Frontal cortex (tissue), 4 donors: ENCODE data around the gene PRSS21. TPM values are rescaled to one million over a fixed set of nuclear protein-coding genes. Genes with fewer than 3 reads are reported as not detected.

Experiments
- DNase-seq, 2 donors: peaks; one replicate each; pipeline ENCODE4 v3.0.0; 2012; ENCODE audit warnings: low spot score in 2 of 2
- FAIRE-seq: peaks from 2 replicates; lab custom pipeline; 2012; peaks lifted over from hg19 to GRCh38; lab: Jason Lieb, UNC
- total RNA-seq: library from RNA; depleted of rRNA; stranded (reverse); fragments of >200 nt; gene quantifications from one replicate; pipeline ENCODE4 v1.2.3, GENCODE V29; 2014
- donor health status: control.
- donor health status: control.
- donor health status: control.

The PRSS21 gene
- total RNA-seq, 1 donor from 2014 or later = not detected

DNA sequence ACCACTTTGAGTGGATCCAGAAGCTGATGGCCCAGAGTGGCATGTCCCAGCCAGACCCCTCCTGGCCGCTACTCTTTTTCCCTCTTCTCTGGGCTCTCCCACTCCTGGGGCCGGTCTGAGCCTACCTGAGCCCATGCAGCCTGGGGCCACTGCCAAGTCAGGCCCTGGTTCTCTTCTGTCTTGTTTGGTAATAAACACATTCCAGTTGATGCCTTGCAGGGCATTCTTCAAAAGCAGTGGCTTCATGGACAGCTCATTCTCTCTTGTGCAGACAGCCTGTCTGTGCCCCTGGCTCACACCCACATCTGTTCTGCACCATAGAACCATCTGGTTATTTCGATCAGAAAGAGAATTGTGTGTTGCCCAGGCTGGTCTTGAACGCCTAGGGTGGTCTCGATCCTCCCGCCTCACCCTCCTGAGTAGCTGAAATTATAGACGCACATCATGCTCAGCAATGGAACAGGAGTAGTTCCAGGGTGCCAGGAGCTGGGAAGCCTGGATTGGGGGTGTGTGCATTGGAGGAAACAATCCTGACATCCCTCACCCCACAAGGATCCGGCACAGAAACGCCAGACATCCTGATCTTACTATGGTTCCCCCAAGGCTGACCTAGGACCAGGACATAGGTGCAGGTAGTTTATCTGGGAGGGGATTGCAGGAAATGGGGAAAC lies 4.6 kb downstream of the PRSS21 start:
- no peak for DNase-seq
- no peak for FAIRE-seq

GRCh38 chr16:2822158-2822495 lies 5.1 kb downstream of the PRSS21 start:
- FAIRE-seq = no peak
- DNase-seq = no peak

DNA sequence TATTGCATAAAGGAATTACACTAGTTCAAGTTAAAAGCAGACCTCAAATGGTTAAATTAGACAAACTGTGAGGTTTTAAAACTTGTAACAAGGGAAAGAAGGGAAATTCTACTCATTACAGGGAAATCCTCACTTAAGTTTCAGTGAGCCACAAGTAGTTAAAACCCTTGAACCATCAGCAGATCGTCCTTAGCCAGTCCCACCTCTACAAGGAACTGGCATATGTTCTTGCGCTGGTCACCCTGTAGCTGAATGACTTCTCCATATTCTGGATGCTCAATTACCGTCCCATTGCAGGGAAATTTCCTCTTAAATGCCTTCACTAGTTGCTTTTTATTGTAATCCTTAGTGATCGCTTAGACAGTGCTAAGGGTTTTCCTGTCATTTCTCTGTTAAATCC lies 5.5 kb downstream of the PRSS21 start:
- DNase-seq = no peak
- no peak for FAIRE-seq

DNA sequence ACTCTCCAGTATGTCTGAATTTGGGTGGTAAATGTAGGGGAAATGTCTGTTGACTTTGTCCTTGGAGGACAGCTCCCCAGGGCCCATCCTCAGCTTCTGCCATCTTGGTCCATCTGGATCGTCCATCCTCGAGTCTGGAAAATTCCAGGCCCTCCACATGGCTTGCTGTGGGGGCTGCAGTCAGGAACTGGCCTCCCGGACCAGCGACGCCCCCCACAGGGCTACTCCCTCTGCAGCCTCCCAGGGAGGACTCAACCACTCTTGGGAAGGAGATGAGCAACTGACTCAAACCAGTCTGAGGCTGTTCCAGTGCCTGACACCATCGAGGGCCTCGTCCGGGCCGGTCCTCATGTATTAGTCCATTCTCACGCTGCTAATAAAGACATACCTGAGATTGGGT lies 7.6 kb downstream of the PRSS21 start:
- no peak for DNase-seq
- FAIRE-seq = no peak

DNA sequence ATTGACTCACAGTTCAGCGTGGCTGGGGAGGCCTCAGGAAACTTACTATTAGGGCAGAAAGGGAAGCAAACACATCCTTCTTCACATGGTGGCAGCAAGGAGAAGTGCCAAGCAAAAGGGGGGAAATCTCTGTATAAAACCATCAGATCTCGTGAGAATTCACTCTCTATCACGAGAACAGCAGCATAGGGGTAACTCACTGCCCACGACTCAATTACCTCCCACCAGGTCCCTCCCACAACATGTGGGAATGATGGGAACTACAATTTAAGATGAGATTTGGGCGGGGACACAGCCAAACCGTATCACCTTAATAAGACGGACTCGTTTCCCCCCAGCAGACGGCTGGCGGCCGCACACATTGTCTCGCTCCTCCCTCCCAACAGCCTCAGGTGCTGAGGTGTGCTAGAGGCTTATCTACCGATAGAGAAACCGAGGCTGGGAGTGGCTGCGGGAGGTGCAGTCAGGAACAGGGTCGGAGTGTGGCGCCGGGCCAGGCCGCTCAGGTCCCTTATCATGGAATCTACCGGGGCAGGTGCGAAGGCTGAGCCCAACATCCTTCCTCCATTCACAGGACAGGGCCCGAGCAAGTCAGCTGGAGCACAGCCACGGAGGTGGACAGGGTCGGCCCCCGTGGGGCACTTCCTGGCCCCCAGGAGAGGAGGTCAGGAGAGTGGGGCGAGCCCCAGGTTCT lies 8.2 kb downstream of the PRSS21 start:
- no peak for FAIRE-seq
- DNase-seq = no peak

DNA sequence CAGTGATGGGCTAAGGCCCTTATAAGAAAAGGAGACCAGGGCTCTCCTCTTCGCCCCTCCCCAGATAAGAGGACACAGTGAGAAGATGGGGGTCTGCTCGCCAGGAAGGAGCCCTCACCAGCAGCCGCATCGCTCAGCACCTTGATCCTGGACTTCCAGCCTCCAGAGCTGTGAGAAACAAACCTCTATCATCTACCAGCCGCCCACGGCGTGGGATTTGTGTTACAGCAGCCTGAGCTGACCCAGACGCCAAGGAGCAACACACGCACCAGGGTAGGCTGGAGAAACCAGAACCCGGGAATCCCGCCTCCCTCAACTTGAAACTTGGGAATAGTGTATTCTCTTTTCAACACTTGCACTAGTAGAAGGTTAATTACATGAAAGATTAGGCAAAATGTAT lies 8.9 kb downstream of the PRSS21 start:
- DNase-seq (no peak), FAIRE-seq (no peak)

- no peak for FAIRE-seq
- no peak for DNase-seq
Measured at GRCh38 chr16:2826591-2827373, 9.7 kb downstream of the PRSS21 start.

- no peak for DNase-seq
- no peak for FAIRE-seq
Measured at GRCh38 chr16:2827374-2827791, 10.3 kb downstream of the PRSS21 start.

- DNase-seq = no peak
- no peak for FAIRE-seq
Measured at GRCh38 chr16:2827831-2828520, 10.9 kb downstream of the PRSS21 start.

DNA sequence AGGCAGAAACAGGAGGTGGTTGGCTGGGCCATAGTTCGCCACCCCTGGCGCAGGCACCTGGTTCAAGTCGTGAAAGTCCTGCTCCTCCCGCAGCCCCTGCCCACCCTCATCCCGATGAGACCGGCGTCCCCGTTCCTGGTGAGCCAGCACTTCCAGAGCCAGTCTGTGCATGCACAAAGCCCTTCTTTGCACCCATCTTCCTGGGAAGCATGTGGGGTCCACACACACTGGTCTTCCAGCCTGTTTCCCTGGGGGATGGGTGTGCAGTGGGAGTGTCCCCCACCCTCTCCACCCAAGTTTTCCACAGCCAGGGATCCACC lies 11.4 kb downstream of the PRSS21 start:
- FAIRE-seq (no peak), DNase-seq (no peak)

- FAIRE-seq (no peak), DNase-seq (no peak)
Measured at GRCh38 chr16:2828876-2829430, 11.9 kb downstream of the PRSS21 start.

GRCh38 chr16:2829501-2830354 lies 12.7 kb downstream of the PRSS21 start, which contains the start of gene ZG16B:
Gene ZG16B (plus strand): TSS chr16:2830303. CDS start chr16:2830442, 139 bp downstream.
- FAIRE-seq (no peak), DNase-seq (no peak)

DNA sequence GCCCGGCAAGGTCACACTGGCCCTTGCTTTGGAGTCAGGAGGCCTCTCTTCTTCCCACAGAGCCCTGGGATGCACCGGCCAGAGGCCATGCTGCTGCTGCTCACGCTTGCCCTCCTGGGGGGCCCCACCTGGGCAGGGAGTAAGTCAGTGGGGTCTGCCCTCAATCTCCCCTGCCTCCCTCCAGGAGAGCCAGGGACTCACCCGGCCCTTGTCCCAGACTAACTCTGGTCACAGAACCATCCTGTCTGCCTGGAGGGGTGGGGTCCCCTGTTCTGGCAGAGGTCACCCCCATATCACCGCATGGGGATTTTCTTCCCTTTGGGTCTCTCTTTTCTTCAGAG lies 13.3 kb downstream of the PRSS21 start:
- no peak for FAIRE-seq
- DNase-seq = no peak

DNA sequence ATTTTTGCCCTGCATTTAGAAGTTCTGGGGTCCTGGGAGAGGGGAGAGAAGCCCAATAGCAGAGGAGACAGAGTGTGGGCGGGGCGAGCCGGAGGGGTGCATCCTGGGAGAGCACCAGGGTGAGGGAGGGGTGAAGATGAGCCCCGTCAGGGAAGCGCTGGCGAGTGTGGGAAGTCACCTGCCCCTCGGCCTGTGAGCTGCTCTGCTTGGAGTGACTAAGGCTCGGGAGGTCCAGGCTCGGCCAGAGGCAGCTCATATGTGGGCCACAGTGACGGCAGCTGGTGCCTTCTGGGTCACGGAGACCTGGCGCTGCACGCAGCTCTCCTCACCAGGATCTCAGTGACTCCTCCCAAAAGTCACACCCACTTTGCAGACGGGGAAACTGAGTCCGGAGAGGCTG lies 14.2 kb downstream of the PRSS21 start:
- DNase-seq (no peak), FAIRE-seq (no peak)

DNA sequence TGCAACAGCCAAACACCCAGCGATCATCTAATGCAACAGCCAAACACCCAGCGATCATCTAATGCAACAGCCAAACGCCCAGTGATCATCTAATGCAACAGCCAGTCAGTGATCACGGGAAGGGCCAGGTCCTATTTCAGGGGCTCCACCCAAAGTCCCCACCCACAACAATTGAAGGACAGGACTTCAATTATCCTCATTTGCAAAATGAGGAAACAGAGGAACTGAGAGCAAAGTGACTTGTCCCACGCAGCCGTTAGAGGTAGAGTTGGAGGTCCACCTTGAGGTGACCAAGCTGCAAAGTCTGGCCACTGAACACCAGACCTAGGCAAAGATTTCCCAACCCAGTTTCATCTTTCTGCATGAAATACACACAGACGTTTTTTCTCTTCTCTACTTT lies 16.7 kb downstream of the PRSS21 start:
- no peak for FAIRE-seq

GRCh38 chr16:2834968-2835367 lies 17.9 kb downstream of the PRSS21 start:
- FAIRE-seq = no peak
- no peak for DNase-seq

More for the DNA sequence above, 16.7 kb downstream of the PRSS21 start:
- no peak for DNase-seq

DNA sequence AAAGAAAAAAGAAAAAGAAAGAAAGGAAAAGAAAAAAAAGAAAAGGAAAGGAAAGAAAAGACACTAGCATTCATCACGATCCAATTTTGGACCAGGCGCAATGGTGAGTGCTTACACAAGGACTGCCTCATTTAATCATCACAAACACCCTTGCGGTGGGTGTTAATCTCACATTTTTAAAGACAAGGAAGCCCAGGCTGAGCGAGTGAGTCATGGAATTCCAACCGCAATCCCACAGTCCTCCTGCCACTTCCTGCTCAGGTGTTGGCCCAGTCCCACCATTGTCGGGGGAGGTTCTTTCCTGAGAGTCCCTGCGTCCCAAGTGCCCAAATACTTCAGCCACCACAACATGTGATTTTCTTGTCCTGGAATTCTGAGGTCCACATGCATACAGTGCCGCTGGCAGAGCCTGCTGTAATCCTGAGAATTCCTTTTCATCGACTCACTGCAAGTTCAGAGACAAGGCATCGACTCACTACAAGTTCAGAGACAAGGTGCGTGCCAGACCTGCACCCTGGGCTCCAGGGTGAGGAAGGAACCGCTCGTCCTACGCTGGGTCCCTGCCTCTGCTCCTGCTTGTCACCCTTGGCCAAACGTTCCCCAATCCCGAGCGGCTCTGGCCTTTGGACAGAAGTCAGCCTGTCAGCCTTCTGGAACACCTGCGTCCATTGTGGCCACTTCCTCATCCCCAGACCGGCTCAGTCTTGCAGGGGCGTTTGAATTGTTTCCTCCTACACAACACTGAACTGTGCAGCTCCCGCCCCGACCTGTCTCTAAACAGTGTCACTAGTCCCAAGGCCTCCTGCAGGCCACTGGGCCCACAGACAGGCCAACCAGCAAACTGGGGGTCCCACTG lies 18.8 kb downstream of the PRSS21 start:
- DNase-seq (no peak), FAIRE-seq (no peak)

DNA sequence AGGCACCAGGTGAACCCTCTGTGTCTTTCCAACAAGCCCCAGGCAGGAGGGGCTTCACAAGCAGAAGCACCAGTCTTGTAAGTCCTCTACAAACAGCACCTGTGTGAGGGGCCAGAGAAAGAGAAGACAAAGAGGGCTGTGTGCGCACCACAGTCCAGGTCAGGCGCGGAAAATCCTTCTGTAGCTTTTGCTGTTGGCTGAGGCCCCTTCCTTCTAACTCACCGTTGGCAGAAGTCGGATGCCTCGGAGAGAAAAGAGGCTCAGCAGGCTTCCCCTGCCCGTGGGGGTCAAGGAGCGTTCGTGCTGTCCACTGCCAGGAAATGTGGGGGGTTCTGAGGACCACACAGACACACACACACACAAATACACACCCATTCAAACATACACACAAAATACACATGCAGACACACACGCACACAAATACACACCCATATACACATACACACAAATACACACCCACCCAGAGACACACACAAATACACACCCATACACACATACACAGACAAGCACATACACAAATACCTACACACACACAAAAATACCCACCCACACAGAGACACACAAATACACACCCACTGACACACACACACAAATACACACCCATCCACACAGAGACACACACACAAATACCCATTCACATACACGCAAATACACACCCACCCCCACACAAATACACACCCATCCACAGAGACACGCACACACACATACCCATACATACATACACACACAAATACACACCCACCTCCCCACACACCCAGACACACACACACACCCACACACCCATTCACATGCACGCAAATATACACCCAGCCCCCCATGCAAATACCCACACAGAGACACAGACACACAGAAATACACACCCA lies 19.8 kb downstream of the PRSS21 start:
- FAIRE-seq (no peak), DNase-seq (no peak)
